A673 (cell line): ENCODE data around the gene MFF. TPM values are rescaled to one million over a fixed set of nuclear protein-coding genes. Genes with fewer than 3 reads are reported as not detected.

Experiments
- BruUV-seq: library from RNA; stranded (reverse); fragments of 400-500 nt; replicated peaks from 2 replicates; lab custom pipeline; 2021; lab: Mats Ljungman, UMichigan
- CTCF ChIA-PET: fragments of 300-600 bp; sonication (Branson Sonifier 250); formaldehyde crosslinking; loops from one replicate; lab custom pipeline; 2022; ENCODE audit warnings: antibody characterized with exemption; lab: Charles Lee
- POLR2A ChIA-PET: fragments of 300-600 bp; sonication (Branson Sonifier 250); formaldehyde crosslinking; loops from one replicate; lab custom pipeline; 2022; ENCODE audit warnings: antibody characterized with exemption; ENCODE audit not compliant: low non-redundant PET; lab: Charles Lee
- DNase-seq: peaks from one replicate; pipeline ENCODE4 v3.0.0-alpha.2; 2015; ENCODE audit warnings: low spot score
- H3K27ac ChIP-seq: fragments of 200-600 bp; sonication (generic); 2 replicates; pipeline ENCODE4 v1.5.1; 2016; ENCODE audit warnings: mixed run types, low read depth, mild to moderate bottlenecking, mixed read lengths, antibody characterized with exemption, low read length; ENCODE audit not compliant: poor library complexity, severe bottlenecking
- H3K27me3 ChIP-seq: fragments of 200-600 bp; sonication (generic); replicated peaks from 2 replicates; pipeline ENCODE4 v1.6.1; 2017; ENCODE audit warnings: mixed run types, low read depth, mild to moderate bottlenecking, mixed read lengths, antibody characterized with exemption, low read length; ENCODE audit not compliant: insufficient read depth, poor library complexity
- H3K36me3 ChIP-seq: fragments of 200-600 bp; sonication (generic); 2 replicates; pipeline ENCODE4 v1.6.1; 2016; ENCODE audit warnings: mixed run types, mild to moderate bottlenecking, mixed read lengths, antibody characterized with exemption, low read length; ENCODE audit not compliant: insufficient read depth, poor library complexity, severe bottlenecking
- H3K4me1 ChIP-seq: fragments of 200-600 bp; sonication (generic); 2 replicates; pipeline ENCODE4 v1.6.1; 2017; ENCODE audit warnings: mixed run types, mild to moderate bottlenecking, mixed read lengths, antibody characterized with exemption, low read length; ENCODE audit not compliant: insufficient read depth, poor library complexity, severe bottlenecking
- H3K4me3 ChIP-seq: fragments of 200-600 bp; sonication (generic); 2 replicates; pipeline ENCODE4 v1.5.1; 2016; ENCODE audit warnings: low read depth, mixed run types, mild to moderate bottlenecking, mixed read lengths, low read length; ENCODE audit not compliant: poor library complexity, severe bottlenecking
- H3K9me3 ChIP-seq: fragments of 200-600 bp; sonication (generic); 2 replicates; pipeline ENCODE4 v1.6.1; 2016; ENCODE audit warnings: mixed run types, low read depth, mild to moderate bottlenecking, mixed read lengths, antibody characterized with exemption, low read length; ENCODE audit not compliant: poor library complexity, severe bottlenecking
- CTCF ChIP-seq: fragments of 300-800, 200-600 bp; sonication (generic); conservative IDR thresholded peaks from 2 replicates; pipeline ENCODE4 v1.5.1; 2017; ENCODE audit warnings: low read depth, mild to moderate bottlenecking, antibody characterized with exemption, low read length, moderate library complexity, mixed read lengths
- EZH2 ChIP-seq: fragments of 200-600 bp; sonication (generic); IDR thresholded peaks from 2 replicates; pipeline ENCODE4 v1.6.1; 2017; ENCODE audit warnings: borderline replicate concordance, low read depth, mild to moderate bottlenecking, mixed read lengths, antibody characterized with exemption, low read length; ENCODE audit not compliant: poor library complexity, severe bottlenecking
- intact Hi-C: fragments of 100-400 bp; cut with micrococcal nuclease; formaldehyde crosslinking; loops from one replicate; pipeline ENCODE4 v1.10.0; 2022; ENCODE audit not compliant: unreplicated experiment
- total RNA-seq: library from RNA; stranded (reverse); gene quantifications from 2 replicates; pipeline ENCODE4 v1.2.3, GENCODE V29; 2021

MFF gene
- total RNA-seq, 1 experiment from 2014 or later: 113 TPM

- Histone ChIP-seq H3K27ac (no peak overlapping the region), H3K9me3 (no peaks in the 10 kb centered on the region), H3K36me3 (peaks cover 68% of the 10 kb centered on the region), H3K27me3 (no peaks in the 10 kb centered on the region), H3K4me1 (no peaks in the 10 kb centered on the region), H3K4me3 (no peak overlapping the region)
- POLR2A ChIA-PET: no interaction called here
- CTCF ChIA-PET: no interaction called here
- no TSS peak for BruUV-seq
- no peak for DNase-seq
- intact Hi-C loops: no loop called here
- no peak for TF ChIP-seq EZH2
- TF ChIP-seq CTCF: no peak
Measured at GRCh38 chr2:227335713-227336112, 10.7 kb downstream of the MFF start.

- intact Hi-C loops: no loop called here
- no peaks in the 10 kb centered on the region for H3K27me3 ChIP-seq
- no peak for TF ChIP-seq CTCF
- TF ChIP-seq EZH2: no peak
- no peak overlapping the region for H3K27ac ChIP-seq
- BruUV-seq: no TSS peak
- ChIA-PET POLR2A (no interaction called here), CTCF (no interaction called here)
- no peak for DNase-seq
- no peaks in the 10 kb centered on the region for H3K4me1 ChIP-seq
- peaks cover 62% of the 10 kb centered on the region for H3K36me3 ChIP-seq
- no peak overlapping the region for H3K4me3 ChIP-seq
- no peaks in the 10 kb centered on the region for H3K9me3 ChIP-seq
Measured at GRCh38 chr2:227337442-227337841, 12.4 kb downstream of the MFF start.

- DNase-seq: no peak
- H3K4me1 ChIP-seq: no peaks in the 10 kb centered on the region
- H3K27me3 ChIP-seq: no peaks in the 10 kb centered on the region
- TF ChIP-seq EZH2: no peak
- TF ChIP-seq CTCF: no peak
- H3K4me3 ChIP-seq: no peak overlapping the region
- no peak overlapping the region for H3K27ac ChIP-seq
- ChIA-PET CTCF (no interaction called here), POLR2A (no interaction called here)
- no peaks in the 10 kb centered on the region for H3K9me3 ChIP-seq
- intact Hi-C loops: no loop called here
- BruUV-seq: no TSS peak
- H3K36me3 ChIP-seq: peaks cover 45% of the 10 kb centered on the region
Measured at GRCh38 chr2:227339098-227339599, 14.1 kb downstream of the MFF start.
